ENCODE measurements around the gene RPAIN.
"Not testable (repeated sequence)": the region's sequence is repeated elsewhere in the genome, so short reads cannot be mapped to it uniquely, and the experiment has no call there.

Gene RPAIN

DNA sequence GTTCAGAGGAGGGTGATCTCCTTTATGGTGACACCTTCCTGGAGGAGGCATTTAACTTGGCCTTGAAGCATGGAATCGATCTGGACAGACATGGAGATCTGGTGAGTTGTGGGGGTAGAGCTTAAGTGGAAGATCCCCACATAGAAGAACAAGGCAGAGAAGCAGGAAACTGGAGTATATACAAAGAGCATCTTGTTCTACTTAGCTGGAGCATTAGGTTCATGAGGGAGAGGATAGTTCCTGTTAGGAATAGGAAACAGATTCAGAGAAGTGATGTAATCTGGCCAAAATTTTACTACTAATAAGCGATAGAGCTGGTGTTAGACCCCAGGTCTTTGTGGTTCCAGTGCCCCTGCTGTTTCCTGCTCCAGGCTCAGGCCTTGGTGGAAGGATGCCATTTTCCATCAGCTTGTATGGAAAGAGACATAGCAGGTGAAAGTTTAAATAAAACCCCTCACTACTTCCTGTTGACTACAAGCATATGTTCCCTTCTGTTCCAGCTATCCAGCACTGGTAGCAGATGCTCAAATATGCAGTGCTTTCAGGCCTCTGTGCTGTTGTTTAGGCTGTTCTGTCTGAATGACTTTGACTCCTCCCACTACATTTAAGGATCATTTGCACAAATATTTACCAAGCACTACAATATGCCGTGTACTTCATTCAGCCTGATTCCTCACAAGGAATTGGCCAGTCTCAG is 9.4 kb downstream of the RPAIN start:
- no peak for DNase-seq (ENCODE audit: low spot score)

DNA sequence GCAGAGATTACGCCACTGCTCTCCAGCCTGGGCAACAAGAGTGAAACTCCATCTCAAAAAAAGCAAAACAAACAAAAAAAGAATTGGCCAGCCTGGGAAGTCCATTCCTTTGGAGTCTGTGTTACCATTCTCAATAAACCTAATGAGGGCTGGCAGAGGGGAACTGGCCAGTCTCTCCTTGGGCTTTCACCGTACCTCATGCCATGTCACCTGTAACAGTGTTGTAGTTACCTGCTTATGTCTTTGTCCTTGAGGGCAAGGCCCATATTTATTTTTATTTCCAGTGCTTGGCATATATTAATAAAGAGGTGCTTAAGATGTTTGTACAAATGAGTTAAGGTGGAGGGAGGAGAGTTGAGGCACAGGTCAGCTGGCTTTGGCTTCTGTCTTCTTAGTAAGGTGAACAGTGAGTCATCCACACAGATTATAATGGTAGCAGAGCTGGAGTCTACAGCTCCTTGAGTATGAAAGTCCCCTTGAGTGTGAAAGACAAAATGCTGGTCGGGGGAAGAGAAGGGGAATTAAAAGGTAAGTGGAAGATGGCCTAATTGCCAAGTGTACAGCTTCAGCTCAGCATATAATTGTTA is 10.5 kb downstream of the RPAIN start:
- DNase-seq (ENCODE audit: low spot score) = no peak

DNA sequence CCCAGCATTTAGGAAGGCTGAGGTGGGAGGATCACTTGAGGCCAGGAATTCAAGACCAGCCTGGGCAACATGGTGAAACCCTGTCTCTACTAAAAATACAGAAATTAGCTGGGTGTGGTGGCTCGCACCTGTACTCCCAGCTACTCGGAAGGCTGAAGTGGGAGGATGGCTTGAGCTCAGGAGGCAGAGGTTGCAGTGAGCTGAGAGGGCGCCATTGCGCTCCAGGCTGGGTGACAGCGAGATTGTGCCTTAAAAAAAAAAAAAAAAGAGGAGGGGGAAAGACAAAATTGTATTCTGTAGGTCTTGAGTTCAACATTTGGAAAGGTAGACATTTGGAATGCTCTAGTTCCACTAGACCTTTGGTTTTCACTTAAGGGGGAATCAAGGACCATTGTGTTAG is 11.3 kb downstream of the RPAIN start:
- DNase-seq (ENCODE audit: low spot score) = not testable (repeated sequence)

DNA sequence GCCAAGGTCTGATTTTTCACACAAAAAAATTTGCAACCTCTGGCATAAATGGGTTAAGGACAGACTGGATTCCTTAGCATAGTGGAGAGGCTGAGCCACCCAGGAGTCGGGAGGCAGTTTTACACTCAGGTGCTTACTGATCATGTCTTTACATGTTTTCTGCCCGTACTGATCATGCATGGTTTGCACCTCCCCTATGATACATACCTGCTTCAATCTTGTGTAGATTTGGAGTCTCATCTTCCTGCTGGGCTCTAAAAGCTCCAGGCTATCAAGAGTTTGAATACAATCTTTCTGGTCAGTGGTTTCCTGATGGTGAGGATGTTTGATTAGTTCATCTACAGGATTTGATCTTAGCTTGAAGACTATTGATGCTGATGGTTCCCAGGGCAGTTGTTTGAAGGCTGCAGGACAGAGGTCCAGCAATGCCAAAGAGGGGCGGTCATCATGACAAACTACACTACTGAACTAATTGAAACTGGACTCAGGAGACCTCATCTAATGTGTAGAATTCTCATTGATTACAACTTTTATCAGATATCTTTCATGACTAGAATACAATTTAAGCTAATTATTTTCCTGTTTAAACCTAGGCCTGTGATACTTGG is 12.1 kb downstream of the RPAIN start:
- DNase-seq (ENCODE audit: low spot score) = no peak

DNA sequence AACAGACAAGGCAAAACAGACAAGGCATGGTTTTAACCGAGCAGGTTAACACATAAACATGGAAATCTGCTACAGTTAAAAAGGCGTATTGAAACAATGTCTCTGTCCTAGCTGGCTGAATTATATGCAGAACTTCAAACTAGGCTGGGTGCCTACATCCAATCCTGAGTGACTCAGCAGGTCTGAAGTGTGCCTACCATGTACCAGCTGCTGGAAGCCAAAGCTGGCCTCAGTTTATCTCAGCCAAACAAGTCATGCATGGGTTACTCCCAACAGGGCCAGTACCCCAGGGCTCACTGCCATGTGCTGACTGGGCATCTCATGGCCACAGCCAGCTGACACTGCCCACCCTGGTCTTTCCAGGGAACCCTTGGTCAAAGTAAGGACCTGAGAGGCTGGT is 15.0 kb downstream of the RPAIN start:
- DNase-seq (ENCODE audit: low spot score) = no peak

DNA sequence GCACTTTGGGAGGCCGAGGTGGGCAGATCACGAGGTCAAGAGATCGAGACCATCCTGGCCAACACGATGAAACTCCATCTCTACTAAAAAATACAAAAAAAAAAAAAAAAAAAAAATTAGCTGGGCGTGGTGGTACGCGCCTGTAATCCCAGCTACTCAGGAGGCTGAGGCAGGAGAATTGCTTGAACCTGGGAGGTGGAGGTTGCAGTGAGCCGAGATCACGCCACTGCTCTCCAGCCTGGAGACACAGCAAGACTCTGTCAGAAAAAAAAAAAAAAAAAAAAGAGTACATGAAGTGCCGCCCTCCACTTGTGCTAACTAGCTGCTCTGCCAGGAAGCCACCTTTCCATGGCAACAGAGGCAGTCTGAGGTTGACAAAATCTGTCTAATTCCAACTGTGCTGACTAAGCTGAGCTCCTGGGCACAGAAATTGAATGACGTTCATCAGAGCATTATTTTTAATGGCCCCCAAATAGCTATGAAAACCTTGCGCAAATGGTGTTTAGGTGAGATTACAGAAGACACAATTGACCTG is 15.9 kb downstream of the RPAIN start:
- not testable (repeated sequence) for DNase-seq (ENCODE audit: low spot score)

DNA sequence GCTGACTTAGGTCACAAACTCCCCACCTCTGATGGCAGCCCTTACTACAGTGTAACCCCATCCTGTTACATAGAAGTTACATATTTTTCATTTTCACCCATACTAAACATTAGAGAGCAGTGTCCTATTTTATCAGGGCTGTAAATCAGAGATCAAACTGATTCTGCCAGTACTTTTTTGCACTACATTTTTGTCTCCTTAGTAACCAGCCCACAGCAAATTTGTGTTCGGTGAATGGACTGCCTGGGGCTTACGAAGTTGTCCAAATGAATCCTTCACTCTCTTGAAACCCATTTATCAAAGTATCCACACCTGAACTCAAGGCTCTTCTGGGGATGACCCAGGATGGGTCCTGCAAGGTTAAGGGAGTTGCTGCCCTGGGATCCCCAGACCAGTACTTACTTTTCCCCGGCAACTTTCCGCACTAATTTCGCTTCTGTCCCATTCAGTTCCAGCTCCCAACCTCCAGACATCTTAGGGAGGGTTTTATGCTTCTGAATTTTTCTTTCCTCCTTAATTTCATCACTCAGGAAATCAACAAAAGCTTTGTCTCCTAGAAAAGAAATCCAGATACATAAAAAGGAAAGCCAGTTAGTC is 17.8 kb downstream of the RPAIN start:
- no peak for DNase-seq (ENCODE audit: low spot score)

DNA sequence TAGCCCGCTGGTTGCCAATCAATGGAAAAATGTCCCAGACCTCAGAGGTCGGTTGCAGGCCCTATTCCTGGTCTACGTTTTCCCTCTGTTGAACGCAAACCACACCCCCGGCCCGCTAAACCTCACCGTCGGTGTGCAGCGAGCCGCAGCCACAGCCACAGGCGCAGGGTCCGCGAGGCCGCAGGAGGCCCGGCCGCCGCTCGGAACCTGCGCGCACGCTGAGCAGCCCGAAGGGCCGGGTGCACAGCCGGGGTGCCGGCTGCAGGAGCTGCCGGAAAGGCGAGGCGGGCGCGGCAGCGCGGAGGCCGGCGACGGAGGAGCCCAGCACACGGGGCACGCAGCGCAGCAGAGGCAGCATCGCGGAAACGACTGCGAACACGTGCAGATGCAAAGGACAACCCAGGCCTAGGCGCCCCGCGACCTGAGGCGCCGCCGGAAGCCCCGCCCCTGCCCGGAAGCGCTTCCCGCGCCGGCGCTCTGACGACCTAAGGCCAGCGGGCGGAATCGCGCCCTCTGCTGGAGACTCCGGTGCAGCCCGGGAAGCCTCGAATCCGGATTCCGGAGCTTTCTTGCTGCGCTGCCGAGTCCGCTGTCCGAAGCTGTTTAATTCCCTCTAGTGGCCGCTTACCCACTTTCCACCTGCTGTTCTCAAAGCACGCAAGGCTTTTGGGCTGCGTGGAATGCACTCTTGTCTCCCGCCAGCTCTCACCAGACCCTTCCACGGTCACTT is 18.9 kb downstream of the RPAIN start, which contains the start of gene C1QBP:
Gene C1QBP, minus strand, starts transcription at position 440 of the 730 bp plus-strand sequence. Its CDS starts 82 bp downstream, at position 358.
- DNase-seq (ENCODE audit: low spot score) = peak; percentile 96

DNA sequence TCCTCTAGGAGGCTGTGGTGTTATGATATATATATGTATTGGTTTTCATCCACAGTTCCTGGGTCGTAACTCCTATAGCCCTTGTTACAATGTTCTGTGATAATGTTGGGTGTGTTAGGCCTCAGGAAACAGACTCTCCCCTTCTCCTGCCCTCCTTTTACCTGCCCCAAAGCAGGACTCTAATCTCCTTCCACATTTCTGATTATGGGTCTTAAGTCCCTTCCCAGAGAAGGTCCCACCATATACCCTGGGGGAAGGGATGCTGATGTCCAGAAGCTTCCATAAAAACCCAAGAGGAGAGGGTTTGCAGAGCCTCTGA is 19.4 kb downstream of the RPAIN start:
- no peak for DNase-seq (ENCODE audit: low spot score)

DNA sequence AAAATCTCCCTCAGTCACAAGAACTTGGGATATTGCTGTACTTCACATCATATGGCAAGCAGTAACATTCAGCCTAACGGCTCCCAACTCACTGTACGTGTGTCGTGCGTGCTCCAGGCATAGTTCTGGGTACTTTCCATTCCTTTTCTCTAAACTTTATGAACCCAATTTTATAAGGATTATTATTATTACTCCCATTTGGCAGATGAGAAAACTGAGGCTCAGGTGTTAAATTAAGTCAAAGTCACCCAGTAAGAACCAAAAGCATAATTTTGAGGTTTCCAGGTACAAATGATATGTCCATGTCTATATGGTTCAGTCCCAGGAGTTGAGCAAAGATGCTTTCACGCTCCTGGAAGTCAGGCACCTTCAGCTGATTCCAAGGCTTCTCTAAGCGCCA is 23.7 kb downstream of the RPAIN start:
- DNase-seq (ENCODE audit: low spot score) = no peak

DNA sequence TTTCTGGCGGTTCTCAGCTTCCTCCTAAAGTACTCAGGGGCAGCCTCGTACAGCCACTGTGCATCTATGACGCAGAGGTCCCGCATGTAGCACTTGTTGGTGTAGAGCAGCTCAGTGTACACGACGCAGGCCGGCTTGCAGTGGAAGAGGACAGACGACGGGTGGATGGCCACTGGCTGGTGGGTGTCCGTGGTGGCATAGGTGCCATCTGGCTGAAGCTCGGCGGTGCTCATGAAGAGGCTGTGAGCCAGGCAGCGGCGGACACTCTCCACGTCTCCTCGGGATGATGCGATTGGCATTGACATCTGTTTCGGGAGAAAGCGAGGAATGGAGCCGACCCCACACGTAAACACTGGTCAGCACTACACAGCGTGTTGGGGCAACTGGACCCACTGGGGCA is 24.2 kb downstream of the RPAIN start:
- no peak for DNase-seq (ENCODE audit: low spot score)

DNA sequence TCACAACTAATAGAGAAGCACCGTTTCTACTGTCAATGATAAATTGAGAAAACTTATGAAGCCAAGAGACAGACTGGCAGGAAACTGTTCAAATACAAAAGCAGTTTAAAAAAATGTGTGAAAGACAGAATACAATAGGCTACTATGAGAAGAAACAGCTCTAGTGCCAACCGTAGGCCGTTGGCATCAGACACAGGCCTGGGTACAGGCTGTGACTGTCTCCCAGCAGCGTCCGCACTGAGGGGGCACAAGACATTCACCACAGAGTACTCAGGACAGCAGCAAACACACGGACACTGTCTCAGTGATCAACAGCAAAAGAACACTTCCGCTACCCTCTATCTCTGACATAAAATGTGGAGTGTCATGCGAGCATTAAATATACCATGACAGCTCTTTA is 26.8 kb downstream of the RPAIN start:
- no peak for DNase-seq (ENCODE audit: low spot score)

DNA sequence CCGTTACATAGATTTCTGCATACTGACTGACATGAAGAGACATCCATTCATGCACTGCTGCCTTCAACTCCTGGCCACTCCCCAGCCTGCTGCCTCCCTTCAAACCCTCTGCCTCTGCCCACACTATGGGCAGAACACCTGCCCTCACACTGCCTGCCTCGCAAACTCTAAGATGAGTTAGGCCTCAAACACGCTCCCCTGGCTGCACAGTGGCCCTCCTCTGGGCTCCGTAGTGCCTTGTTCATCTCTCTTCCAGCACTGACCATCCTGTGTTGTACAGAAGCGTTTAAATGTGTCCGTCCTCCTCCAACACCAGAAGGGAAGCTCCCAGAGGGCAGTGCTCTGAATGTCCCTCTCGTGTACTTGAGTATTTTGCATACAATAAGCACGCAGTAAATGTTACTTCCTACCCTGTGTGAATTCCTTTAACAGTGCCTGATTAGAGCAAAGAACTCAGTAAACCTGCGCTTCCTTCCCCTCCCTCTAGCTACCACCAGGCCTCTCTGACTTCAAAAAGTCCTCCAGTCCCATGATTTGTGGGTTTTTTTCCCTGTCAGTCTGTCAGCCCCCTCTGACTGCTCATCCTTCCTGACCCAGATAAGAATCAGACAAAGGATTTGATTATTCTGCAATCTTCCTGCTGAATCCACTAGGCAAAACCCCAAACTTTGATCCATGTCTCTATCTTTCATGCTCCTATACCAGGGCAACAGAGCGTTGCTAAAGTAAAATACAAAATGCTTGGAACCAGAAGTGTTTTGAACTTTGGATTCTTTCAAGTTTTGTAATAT is 44.9 kb downstream of the RPAIN start:
- no peak for DNase-seq (ENCODE audit: low spot score)

DNA sequence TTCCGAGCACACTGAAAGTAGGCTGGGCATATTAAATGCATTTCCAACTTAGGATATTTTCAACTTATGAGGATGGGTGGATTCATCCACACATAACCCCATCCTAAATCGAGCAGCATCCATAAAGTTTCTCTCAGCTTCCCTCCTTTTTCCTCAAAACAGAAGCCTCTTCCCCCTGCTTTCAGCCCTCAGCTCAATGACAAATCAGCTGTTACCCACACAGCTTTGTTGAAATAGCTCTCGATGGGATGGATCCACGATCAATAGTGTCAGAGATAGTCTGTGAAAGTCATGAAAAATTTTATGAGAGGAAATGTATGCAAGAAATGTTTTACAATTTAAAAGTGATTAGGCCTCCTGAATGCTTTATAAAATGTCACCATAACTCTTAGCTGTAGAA is 46.3 kb downstream of the RPAIN start:
- no peak for DNase-seq (ENCODE audit: low spot score)

DNA sequence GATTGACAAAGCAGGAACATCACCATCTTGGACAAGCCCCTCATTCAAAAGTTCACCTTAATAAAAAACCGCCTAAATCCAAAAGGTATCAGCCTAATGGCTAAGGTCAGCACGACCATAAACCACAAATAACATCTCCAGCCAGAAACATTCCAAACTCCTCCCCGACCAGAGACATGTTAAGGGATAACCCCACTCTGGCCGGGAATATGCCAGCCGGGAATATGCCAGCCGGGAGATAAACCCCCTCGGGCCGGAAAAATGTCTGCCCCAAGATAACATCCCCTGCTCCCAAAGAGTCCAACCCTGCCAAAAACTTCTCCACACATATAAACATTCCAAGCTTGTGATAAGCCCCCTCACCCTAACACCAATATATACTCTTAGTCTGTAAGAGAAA is 47.4 kb downstream of the RPAIN start:
- DNase-seq (ENCODE audit: low spot score) = no peak

DNA sequence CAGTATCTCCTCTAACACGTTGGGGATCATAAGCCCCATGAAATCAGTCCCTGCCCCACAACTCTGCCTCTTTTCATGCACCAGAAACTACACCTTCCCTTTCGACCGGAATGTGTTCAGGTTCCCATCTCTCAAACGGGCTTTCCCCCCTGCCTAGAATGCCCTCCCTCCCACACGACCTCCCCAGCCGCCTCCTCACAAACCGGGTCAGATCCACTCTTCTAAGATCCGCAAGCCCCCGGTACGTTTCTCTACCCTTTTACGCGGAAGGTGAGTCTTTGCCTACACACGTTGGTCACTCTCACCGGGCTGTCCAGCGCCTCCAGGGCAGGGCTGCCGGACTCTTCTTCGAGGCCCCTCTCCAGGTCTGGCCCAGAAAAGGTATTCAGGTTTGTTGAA is 48.1 kb downstream of the RPAIN start:
- no peak for DNase-seq (ENCODE audit: low spot score)

DNA sequence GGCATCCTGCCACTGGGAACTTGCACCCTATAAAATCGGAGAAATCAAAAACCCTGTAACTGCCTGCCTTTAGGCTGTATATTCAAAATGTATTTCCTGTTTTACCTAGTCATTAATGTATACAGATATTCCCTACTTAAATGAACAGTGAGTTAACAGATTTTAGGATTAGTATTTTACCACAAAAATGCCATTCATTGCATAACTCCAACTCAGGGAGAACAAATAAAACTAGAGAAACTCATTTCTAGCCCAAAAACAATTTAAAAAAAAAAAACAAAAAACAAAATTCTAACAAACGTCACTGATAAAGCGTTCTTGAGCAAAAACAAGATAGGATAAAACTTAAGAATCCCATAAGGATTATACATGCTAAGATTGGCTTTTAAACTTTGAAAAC is 52.5 kb downstream of the RPAIN start:
- no peak for DNase-seq (ENCODE audit: low spot score)

DNA sequence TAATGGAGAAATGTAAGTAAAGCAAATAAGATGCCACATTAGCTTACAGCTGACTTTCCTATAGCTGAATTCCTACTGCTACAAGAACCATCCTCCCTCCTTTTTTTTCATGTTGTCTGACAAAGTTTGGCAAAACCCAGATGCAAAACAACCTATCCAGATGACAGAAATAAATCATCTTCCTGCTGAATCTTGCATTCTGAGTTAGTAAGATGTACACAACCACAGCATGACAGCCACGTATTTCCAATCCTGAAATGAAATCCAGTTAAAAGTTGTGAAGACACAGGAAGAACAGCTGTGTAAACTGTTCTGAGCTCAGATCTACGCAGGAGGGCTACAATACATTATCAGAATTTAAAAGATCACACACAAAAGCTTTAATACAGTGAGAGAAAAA is 53.9 kb downstream of the RPAIN start:
- no peak for DNase-seq (ENCODE audit: low spot score)

DNA sequence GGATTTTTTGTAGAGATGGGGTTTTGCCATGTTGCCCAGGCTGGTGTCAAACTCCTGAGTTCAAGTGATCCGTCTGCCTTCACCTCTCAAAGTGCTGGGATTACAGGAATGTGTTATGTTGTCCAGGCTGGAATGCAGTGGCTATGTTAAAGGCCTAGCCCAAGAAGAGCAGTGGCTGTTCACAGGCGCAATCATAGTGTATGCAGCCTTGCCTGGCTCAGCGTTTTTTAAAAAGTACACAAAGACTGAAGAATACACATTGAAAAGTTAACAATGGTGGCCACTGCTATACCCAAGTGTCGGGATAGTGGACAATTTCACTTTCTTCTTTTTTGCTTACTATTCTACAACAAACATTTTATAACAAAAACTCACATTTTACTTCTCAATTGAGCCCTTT is 59.0 kb downstream of the RPAIN start:
- no peak for DNase-seq (ENCODE audit: low spot score)

DNA sequence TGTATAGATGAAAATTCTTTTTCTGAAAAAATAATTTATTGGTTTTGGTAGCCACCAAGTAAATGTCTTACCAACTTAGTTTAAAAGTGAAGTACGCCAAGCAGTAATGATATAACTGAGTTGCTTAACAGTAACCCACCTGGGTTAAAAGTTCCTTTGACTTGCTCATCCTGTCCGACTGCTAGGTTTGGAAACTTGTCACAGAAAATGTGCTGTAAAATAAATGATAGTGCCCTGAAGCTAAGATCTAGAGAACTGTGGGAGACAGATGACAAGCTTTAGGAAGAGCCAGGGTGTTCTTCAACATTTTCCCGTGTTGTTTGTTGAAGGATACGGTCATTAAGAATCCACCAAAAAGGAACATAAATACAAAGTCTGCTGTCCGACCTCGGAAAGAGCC is 61.0 kb downstream of the RPAIN start:
- DNase-seq (ENCODE audit: low spot score) = no peak

DNA sequence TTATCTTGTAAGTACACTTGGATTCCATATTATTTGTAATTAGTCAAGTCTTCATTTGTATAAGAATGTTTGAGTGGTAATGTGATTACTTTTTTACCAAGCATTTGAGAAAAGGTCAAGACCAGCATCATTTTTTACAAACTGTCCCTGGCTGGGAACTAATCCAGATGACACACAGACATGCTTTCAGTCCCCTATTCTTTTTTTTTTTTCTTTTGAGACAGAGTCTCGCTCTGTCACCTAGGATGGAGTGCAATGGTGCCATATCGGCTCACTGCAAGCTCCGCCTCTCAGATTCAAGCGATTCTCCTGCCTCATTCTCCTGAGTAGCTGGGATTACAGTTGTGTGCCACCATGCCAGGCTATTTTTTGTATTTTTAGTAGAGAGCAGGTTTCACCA is 61.5 kb downstream of the RPAIN start:
- no peak for DNase-seq (ENCODE audit: low spot score)

Measured in GM03348 (cell line).